ENCODE data around the gene UBE2F.

DNA sequence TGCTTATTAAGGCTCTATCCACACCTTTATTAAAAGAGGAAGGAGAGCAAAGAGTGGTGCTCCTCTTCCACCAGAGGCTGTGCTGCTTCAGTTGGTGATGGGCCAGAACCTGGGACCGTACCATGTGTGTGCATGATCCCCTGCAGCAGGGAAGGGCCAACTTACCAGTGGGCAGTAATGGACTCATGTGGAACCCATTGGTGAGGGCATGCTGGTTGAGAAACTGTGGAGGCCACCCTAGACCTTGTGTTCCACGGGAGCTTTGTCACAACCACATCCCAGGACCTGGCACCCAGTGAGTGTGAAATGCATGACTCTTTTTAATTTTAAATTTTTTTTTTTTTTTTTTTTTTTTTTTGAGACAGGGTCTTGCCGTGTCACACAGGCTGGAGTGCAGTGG is 5.4 kb downstream of the UBE2F start:
- TF ChIP-seq, protein P1, sequence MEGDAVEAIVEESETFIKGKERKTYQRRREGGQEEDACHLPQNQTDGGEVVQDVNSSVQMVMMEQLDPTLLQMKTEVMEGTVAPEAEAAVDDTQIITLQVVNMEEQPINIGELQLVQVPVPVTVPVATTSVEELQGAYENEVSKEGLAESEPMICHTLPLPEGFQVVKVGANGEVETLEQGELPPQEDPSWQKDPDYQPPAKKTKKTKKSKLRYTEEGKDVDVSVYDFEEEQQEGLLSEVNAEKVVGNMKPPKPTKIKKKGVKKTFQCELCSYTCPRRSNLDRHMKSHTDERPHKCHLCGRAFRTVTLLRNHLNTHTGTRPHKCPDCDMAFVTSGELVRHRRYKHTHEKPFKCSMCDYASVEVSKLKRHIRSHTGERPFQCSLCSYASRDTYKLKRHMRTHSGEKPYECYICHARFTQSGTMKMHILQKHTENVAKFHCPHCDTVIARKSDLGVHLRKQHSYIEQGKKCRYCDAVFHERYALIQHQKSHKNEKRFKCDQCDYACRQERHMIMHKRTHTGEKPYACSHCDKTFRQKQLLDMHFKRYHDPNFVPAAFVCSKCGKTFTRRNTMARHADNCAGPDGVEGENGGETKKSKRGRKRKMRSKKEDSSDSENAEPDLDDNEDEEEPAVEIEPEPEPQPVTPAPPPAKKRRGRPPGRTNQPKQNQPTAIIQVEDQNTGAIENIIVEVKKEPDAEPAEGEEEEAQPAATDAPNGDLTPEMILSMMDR (IDR thresholded peaks at IDR 0.05), result no peak
- no peak for TF ChIP-seq POLR2A (IDR thresholded peaks at IDR 0.05)
